Measurements from ENCODE around the gene ARAP3.
"Not testable (repeated sequence)": the region's sequence is repeated elsewhere in the genome, so short reads cannot be mapped to it uniquely, and the experiment has no call there.

ARAP3 gene

DNA sequence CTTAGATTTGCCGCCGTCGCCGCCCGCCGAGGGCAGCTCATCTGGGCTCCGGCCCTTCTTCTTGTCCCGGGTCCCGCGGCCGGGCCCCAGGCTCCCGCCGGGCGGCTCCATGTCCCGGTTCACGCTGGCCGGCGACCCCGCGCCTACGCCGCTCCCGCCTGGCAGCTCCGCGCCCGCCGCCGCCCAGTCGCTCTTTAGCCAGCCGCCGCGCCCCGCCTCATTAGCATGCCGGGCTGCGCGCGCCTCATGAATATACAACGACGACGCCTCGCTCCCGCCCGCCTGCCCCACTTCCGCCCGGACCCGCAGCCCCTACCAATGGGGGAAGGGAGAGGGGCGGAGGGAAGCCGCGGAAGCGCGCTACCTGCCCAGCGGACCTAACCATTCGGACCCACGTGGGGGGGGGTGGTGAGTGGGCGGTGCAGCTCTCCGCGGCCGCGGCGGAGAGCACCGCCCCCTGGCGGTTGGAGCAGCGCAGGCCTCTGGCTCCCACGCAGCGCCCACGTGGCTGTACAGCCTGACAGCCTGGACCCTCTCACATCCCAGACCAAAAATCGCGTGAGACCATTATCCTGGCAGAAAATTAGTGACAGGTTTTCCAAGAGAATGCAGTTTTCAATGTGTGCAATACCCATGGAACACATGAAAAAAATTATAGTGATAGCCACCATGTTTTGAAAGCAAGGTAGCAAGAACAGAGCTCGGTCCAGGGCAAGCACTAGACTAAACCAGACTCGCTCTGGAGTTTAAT, 63.1 kb downstream of the ARAP3 start, which contains the start of gene DIAPH1:
Gene DIAPH1 (minus strand): TSS at position 197 of the 751 bp plus-strand sequence. CDS start 86 bp downstream, at position 111.
- Mint-ChIP-seq H3K4me3 (peak within 1 kb of the TSS; percentile 99), H3K27ac (peak within 1 kb of the TSS; percentile 96), H3K9me3 (no peaks in the 10 kb centered on the region), H3K36me3 (peaks cover 46% of the 10 kb centered on the region), H3K4me1 (peaks cover 60% of the 10 kb centered on the region), H3K27me3 (no peaks in the 10 kb centered on the region)
- DNase-seq, result peak; percentile 98
- CTCF ChIA-PET, result interaction anchor here (0.7 to 5.1 kb wide), 19 partner anchors 11 to 341 kb away, joined by 3 to 236 read pairs (median 9); partner anchors contain the start of genes HDAC3 and RELL2

DNA sequence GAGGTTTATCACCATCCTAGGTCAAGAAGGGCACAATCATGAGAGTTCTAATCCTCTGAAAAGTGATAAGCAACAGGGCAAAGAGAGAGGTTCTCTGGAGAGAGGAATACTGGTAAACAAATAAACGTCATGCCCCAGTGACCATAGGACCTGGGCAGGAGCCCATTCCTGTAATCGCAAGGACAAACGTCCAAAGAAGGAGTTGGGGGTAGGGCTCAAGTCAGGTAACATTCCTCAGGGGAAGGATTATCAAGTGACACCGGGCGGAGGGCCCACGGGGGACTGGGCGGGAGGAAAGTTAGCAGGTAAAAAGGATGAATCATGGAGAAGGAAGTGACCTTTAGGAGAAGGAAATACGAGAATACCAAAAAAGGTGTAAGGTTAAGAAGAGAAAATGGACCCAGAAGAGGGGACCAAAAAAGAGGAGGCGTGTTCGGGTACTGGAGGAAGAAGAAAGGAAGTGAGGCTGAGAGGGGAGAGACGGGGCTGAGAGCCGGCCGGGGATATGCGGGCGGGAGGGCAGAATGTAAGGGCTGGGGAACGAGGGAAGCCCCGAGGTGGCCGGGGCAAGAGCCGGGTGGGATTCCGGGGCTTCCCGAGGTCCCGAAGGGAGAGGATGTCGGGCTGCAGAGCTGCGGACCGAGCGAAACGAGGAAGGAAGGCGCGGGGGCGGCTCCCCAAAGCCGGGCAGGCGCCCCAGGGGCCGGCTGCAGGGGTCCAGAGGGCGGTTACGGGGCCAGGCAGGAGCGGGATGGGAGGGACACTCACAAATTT, 63.8 kb downstream of the ARAP3 start:
- Mint-ChIP-seq H3K36me3 (peaks cover 41% of the 10 kb centered on the region), H3K27me3 (no peaks in the 10 kb centered on the region), H3K9me3 (no peaks in the 10 kb centered on the region), H3K4me3 (peak overlapping the region; percentile 99), H3K27ac (peak overlapping the region; percentile 96), H3K4me1 (peaks cover 59% of the 10 kb centered on the region)
- CTCF ChIA-PET, result interaction anchor here (0.7 to 5.1 kb wide), 16 partner anchors 11 to 54 kb away, joined by 3 to 236 read pairs (median 12); partner anchors contain the start of genes HDAC3 and RELL2
- peak; percentile 63 for DNase-seq

DNA sequence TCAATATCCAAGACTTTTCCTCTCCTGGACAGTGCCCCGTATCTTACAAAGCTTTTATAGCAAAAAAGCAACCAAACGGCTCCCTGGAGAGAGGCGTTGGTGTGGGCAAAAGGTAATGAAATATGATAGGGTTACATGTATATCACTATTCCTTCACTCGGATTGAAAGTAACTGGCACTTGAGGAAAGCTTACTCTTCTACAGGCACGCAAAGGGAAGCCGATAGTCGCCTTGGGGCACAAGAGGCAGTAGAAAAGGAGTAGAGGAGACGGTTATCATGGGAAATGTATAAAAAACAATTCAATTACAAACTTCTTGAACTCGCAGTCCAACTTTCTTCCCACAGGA, 64.4 kb downstream of the ARAP3 start:
- Mint-ChIP-seq H3K36me3 (peaks cover 44% of the 10 kb centered on the region), H3K27ac (peak overlapping the region; percentile 96), H3K4me1 (peaks cover 59% of the 10 kb centered on the region), H3K27me3 (no peaks in the 10 kb centered on the region), H3K4me3 (peak overlapping the region; percentile 99), H3K9me3 (no peaks in the 10 kb centered on the region)
- no peak for DNase-seq
- CTCF ChIA-PET, result interaction anchor here (0.7 to 5.1 kb wide), 8 partner anchors 10 to 93 kb away, joined by 3 to 236 read pairs (median 9); partner anchors contain the start of genes HDAC3 and RELL2

- Mint-ChIP-seq H3K27me3 (no peaks in the 10 kb centered on the region), H3K4me1 (peaks cover 60% of the 10 kb centered on the region), H3K4me3 (peak overlapping the region; percentile 99), H3K36me3 (peaks cover 44% of the 10 kb centered on the region), H3K27ac (peak overlapping the region; percentile 96), H3K9me3 (no peaks in the 10 kb centered on the region)
- CTCF ChIA-PET, result interaction anchor here (0.7 to 5.1 kb wide), 9 partner anchors 10 to 344 kb away, joined by 3 to 236 read pairs (median 5); partner anchors contain the start of genes HDAC3 and RELL2
- DNase-seq, result no peak
Measured at GRCh38 chr5:141617128-141617527, 64.9 kb downstream of the ARAP3 start.

- Mint-ChIP-seq H3K9me3 (no peaks in the 10 kb centered on the region), H3K27me3 (no peaks in the 10 kb centered on the region), H3K4me1 (peaks cover 62% of the 10 kb centered on the region), H3K4me3 (peak overlapping the region; percentile 99), H3K27ac (peak overlapping the region; percentile 96), H3K36me3 (peaks cover 41% of the 10 kb centered on the region)
- CTCF ChIA-PET, result interaction anchor here (0.7 to 5.1 kb wide), 8 partner anchors 9 to 345 kb away, joined by 3 to 236 read pairs (median 4); partner anchors contain the start of genes HDAC3 and RELL2
- DNase-seq, result no peak
Measured at GRCh38 chr5:141615991-141616720, 65.9 kb downstream of the ARAP3 start.

DNA sequence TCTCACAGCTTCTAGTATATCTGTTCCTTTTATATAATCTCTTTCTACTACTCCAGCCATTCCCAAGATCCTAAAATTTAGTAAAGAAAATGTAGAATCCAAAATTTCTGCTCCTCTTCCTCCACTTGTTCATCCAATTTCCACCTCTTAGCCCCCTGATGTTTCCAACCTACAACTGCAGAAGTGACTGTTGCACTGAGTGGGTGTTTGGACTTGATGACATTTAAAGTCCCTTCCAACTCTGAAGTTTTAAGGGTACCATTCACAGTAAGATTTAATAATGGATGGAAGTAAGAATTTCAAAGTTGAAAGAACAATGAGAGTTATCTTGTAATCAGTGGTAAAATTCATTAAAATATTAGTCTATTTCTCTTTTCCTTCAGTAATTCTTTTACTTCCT, 68.7 kb downstream of the ARAP3 start:
- no peak overlapping the region for H3K4me3 Mint-ChIP-seq
- CTCF ChIA-PET, result interaction anchor here (1.3 to 7.4 kb wide), 2 partner anchors 21 to 49 kb away, joined by 6 to 43 read pairs; no protein-coding TSS in a partner anchor
- peaks cover 54% of the 10 kb centered on the region for H3K36me3 Mint-ChIP-seq
- no peak for DNase-seq
- H3K9me3 Mint-ChIP-seq, result no peaks in the 10 kb centered on the region
- peaks cover 77% of the 10 kb centered on the region for H3K4me1 Mint-ChIP-seq
- no peak overlapping the region for H3K27ac Mint-ChIP-seq
- H3K27me3 Mint-ChIP-seq, result no peaks in the 10 kb centered on the region

- peak overlapping the region; percentile 77 for H3K27ac Mint-ChIP-seq
- peaks cover 53% of the 10 kb centered on the region for H3K36me3 Mint-ChIP-seq
- H3K9me3 Mint-ChIP-seq, result no peaks in the 10 kb centered on the region
- no peak overlapping the region for H3K4me3 Mint-ChIP-seq
- no peak for DNase-seq
- peaks cover 88% of the 10 kb centered on the region for H3K4me1 Mint-ChIP-seq
- H3K27me3 Mint-ChIP-seq, result no peaks in the 10 kb centered on the region
- CTCF ChIA-PET, result interaction anchor here (7.4 kb wide), 1 partner anchor 18 kb away, joined by 43 read pairs; no protein-coding TSS in a partner anchor
Measured at GRCh38 chr5:141611289-141611688, 70.7 kb downstream of the ARAP3 start.

- H3K27me3 Mint-ChIP-seq, H3K4me3 Mint-ChIP-seq, DNase-seq, H3K9me3 Mint-ChIP-seq: not testable (repeated sequence)
- CTCF ChIA-PET, result interaction anchor here (2.3 to 7.4 kb wide), 4 partner anchors 7 to 26 kb away, joined by 5 to 43 read pairs (median 28); partner anchors contain the start of genes DIAPH1, HDAC3 and RELL2
- H3K36me3 Mint-ChIP-seq, result peaks cover 48% of the 10 kb centered on the region
- peaks cover 89% of the 10 kb centered on the region for H3K4me1 Mint-ChIP-seq
- H3K27ac Mint-ChIP-seq, result peak overlapping the region; percentile 77
Measured at GRCh38 chr5:141609921-141610320, 72.1 kb downstream of the ARAP3 start.

GRCh38 chr5:141609044-141609443, 73.0 kb downstream of the ARAP3 start:
- CTCF ChIA-PET, result interaction anchor here (2.3 to 7.4 kb wide), 4 partner anchors 8 to 27 kb away, joined by 5 to 43 read pairs (median 28); partner anchors contain the start of genes DIAPH1, HDAC3 and RELL2
- Mint-ChIP-seq H3K4me3 (no peak overlapping the region), H3K36me3 (peaks cover 48% of the 10 kb centered on the region), H3K27me3 (no peaks in the 10 kb centered on the region), H3K27ac (peak overlapping the region; percentile 86), H3K9me3 (no peaks in the 10 kb centered on the region), H3K4me1 (peaks cover 89% of the 10 kb centered on the region)
- no peak for DNase-seq

GRCh38 chr5:141608557-141608956, 73.5 kb downstream of the ARAP3 start:
- no peaks in the 10 kb centered on the region for H3K9me3 Mint-ChIP-seq
- H3K27me3 Mint-ChIP-seq, result no peaks in the 10 kb centered on the region
- H3K4me1 Mint-ChIP-seq, result peaks cover 90% of the 10 kb centered on the region
- CTCF ChIA-PET, result interaction anchor here (2.3 to 7.4 kb wide), 4 partner anchors 8 to 27 kb away, joined by 5 to 43 read pairs (median 28); partner anchors contain the start of genes DIAPH1, HDAC3 and RELL2
- peaks cover 51% of the 10 kb centered on the region for H3K36me3 Mint-ChIP-seq
- DNase-seq, result no peak
- peak overlapping the region; percentile 86 for H3K27ac Mint-ChIP-seq
- H3K4me3 Mint-ChIP-seq, result no peak overlapping the region

DNA sequence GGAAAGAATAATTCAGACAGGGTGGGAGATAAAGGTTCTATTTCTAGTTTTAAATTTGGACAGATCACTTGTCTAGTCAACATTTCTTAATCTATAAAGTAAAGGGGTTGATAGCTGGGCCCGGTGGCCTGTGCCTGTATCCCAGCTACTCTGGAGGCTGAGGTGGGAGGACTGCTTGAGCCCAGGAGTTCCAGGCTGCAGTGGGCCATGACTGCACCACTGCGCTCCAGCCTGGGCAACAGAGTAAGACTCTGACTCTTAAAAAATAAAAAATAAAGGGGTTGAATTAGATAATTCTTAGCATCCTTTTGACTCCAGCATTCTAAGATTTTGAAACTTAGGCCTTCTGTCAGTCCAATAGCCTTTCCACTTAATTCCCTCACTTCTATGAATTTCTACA, 74.0 kb downstream of the ARAP3 start:
- no peak overlapping the region for H3K4me3 Mint-ChIP-seq
- H3K27me3 Mint-ChIP-seq, result no peaks in the 10 kb centered on the region
- H3K4me1 Mint-ChIP-seq, result peaks cover 89% of the 10 kb centered on the region
- CTCF ChIA-PET, result interaction anchor here (2.3 to 7.4 kb wide), 4 partner anchors 9 to 28 kb away, joined by 5 to 43 read pairs (median 28); partner anchors contain the start of genes DIAPH1, HDAC3 and RELL2
- DNase-seq, result no peak
- peak overlapping the region; percentile 94 for H3K27ac Mint-ChIP-seq
- no peaks in the 10 kb centered on the region for H3K9me3 Mint-ChIP-seq
- peaks cover 48% of the 10 kb centered on the region for H3K36me3 Mint-ChIP-seq

DNA sequence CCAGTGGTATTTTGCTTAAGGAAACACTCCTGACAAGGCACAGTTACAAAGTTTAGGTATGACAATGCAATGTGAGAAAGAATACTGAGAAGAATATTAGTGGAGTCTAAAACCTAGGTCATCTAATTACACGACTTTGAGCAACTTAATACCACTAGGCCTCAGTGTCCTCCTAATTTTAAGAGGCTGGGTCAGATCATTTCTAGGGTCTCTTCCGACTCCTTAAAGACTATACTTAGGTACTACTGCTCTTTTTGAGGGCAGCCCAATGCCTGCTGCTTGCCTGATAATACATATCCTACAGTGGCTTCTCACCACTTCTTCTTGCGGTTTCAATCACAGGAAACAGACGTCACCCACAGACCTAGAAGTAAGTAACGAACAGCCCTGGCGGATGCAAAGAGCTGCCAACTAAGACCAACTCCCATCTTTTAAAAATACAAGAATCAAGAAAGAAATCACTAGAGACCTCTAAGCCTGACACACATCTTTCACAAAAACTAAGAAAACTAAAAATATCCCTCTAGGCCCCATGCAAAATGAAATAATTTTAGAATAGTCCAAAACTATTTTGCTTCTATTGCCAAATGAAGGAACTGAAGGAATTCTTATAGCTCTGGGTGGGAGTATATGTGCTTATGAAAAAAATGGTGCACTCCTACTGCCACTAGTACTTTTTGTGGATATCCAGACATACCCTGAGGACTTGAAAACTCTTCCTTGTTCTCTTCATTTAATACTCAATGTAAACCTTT, 76.3 kb downstream of the ARAP3 start:
- H3K27ac Mint-ChIP-seq, result peak overlapping the region; percentile 94
- no peaks in the 10 kb centered on the region for H3K9me3 Mint-ChIP-seq
- H3K4me3 Mint-ChIP-seq, result peak overlapping the region; percentile 59
- peaks cover 90% of the 10 kb centered on the region for H3K4me1 Mint-ChIP-seq
- no peaks in the 10 kb centered on the region for H3K27me3 Mint-ChIP-seq
- CTCF ChIA-PET, result interaction anchor here (1.2 to 4.8 kb wide), 5 partner anchors 9 to 17 kb away, joined by 3 to 34 read pairs (median 7); partner anchors contain the start of gene DIAPH1
- peak; percentile 82 for DNase-seq
- H3K36me3 Mint-ChIP-seq, result peaks cover 46% of the 10 kb centered on the region
